Testis (tissue), 3 donors: Measurements from ENCODE around the gene CUX1. TPM values are rescaled to one million over a fixed set of nuclear protein-coding genes. Genes with fewer than 3 reads are reported as not detected.

ENCODE experiments used
- DNase-seq: peaks from one replicate; pipeline ENCODE4 v3.0.0-alpha.2; 2019
- H3K27ac ChIP-seq, 2 donors: fragments of 200-600 bp; sonication (generic); one replicate each; pipeline ENCODE4 v1.5.1; 2019
- H3K27me3 ChIP-seq: fragments of 200-600 bp; sonication (generic); one replicate; pipeline ENCODE4 v1.5.1; 2019
- H3K36me3 ChIP-seq: fragments of 200-600 bp; sonication (generic); one replicate; pipeline ENCODE4 v1.5.1; 2017; ENCODE audit warnings: low read depth; ENCODE audit errors: missing control alignments
- H3K4me1 ChIP-seq: fragments of 200-600 bp; sonication (generic); one replicate; pipeline ENCODE4 v1.5.1; 2019
- H3K4me3 ChIP-seq, 2 donors: fragments of 200-600 bp; sonication (generic); one replicate each; pipeline ENCODE4 v1.5.1; 2017 to 2019
- H3K9me3 ChIP-seq: fragments of 200-600 bp; sonication (generic); one replicate; pipeline ENCODE4 v1.5.1; 2017
- CTCF ChIP-seq, 3 experiments: fragments of 450-650 bp in 2 of 3; fragments of 200-600 bp in 1 of 3; sonication (generic) in 1 of 3; IDR thresholded peaks; one replicate each; pipeline ENCODE4 v1.5.1; 2016 to 2019; ENCODE audit warnings: antibody characterized with exemption in 3 of 3, mild to moderate bottlenecking in 2 of 3, moderate library complexity in 1 of 3
- POLR2A ChIP-seq: fragments of 450-650 bp; IDR thresholded peaks from one replicate; pipeline ENCODE4 v1.6.1; 2017; ENCODE audit warnings: antibody characterized with exemption, mild to moderate bottlenecking, moderate library complexity
- WGBS, 2 donors: methylation state at CpG; one replicate each; pipeline ENCODE4 v1.1.5; 2018; 5-methylcytosine and 5-hydroxymethylcytosine counted together
- intact Hi-C: fragments of 100-400 bp; cut with DNase I; formaldehyde crosslinking; loops from one replicate; pipeline ENCODE4 v1.15.1; 2023; ENCODE audit warnings: low total_unique reads
- polyA plus RNA-seq: library from polyadenylated mRNA; stranded (reverse); fragments of 350-450 nt; fragmentation: Illumina TruSeq; extraction: RNeasy Lipid Tissue Mini Kit (QIAGEN cat#74804); gene quantifications from one replicate; pipeline ENCODE4 v1.2.3, GENCODE V29; 2014; ENCODE audit warnings: low read depth, low replicate concordance; ENCODE audit not compliant: insufficient read depth
- total RNA-seq, 2 donors: library from RNA; depleted of rRNA; stranded (reverse); fragments of >200 nt; gene quantifications; one replicate each; pipeline ENCODE4 v1.2.3, GENCODE V29; 2016

The CUX1 gene
- total and polyA plus RNA-seq, 3 donors from 2014 or later, result 30.8 to 46.3 (median 43.1) TPM

GRCh38 chr7:101838837-101839483 is 21.5 kb downstream of the CUX1 start:
- no peak for TF ChIP-seq CTCF (IDR thresholded peaks at IDR 0.05)
- TF ChIP-seq POLR2A, result no peak
- WGBS, 2 donors, result 85 to 87% methylated on average over 17 of the region's 17 CpGs
- intact Hi-C loops, result no loop called here
- no peak overlapping the region for H3K4me3 ChIP-seq
- no peaks in the 10 kb centered on the region for H3K27me3 ChIP-seq
- no peaks in the 10 kb centered on the region for H3K36me3 ChIP-seq
- no peak for DNase-seq
- H3K9me3 ChIP-seq, result no peaks in the 10 kb centered on the region
- H3K4me1 ChIP-seq, result no peaks in the 10 kb centered on the region
- no peak overlapping the region for H3K27ac ChIP-seq

GRCh38 chr7:101841328-101841727 is 23.9 kb downstream of the CUX1 start:
- Histone ChIP-seq H3K4me1 (no peaks in the 10 kb centered on the region), H3K9me3 (no peaks in the 10 kb centered on the region), H3K4me3 (no peak overlapping the region), H3K36me3 (no peaks in the 10 kb centered on the region), H3K27me3 (no peaks in the 10 kb centered on the region), H3K27ac (no peak overlapping the region)
- intact Hi-C loops, result no loop called here
- TF ChIP-seq CTCF (IDR thresholded peaks at IDR 0.05), result no peak
- no peak for TF ChIP-seq POLR2A
- 70 to 83% methylated on average over 3 of the region's 3 CpGs for WGBS, 2 donors
- no peak for DNase-seq

- 60 to 61% methylated on average over 10 to 13 of the region's 13 CpGs for WGBS, 2 donors
- Histone ChIP-seq H3K4me3 (no peak overlapping the region), H3K36me3 (no peaks in the 10 kb centered on the region), H3K9me3 (no peaks in the 10 kb centered on the region), H3K4me1 (no peaks in the 10 kb centered on the region), H3K27ac (no peak overlapping the region), H3K27me3 (no peaks in the 10 kb centered on the region)
- DNase-seq, result peak; percentile 28
- TF ChIP-seq CTCF (IDR thresholded peaks at IDR 0.05) (no peak), POLR2A (no peak)
- intact Hi-C loops, result no loop called here
Measured at GRCh38 chr7:101843293-101844271, 26.2 kb downstream of the CUX1 start.

GRCh38 chr7:101845974-101846373 is 28.5 kb downstream of the CUX1 start:
- Histone ChIP-seq H3K4me3 (no peak overlapping the region), H3K9me3 (no peaks in the 10 kb centered on the region), H3K27me3 (no peaks in the 10 kb centered on the region), H3K27ac (no peak overlapping the region), H3K4me1 (no peaks in the 10 kb centered on the region), H3K36me3 (no peaks in the 10 kb centered on the region)
- no peak for DNase-seq
- 90 to 100% methylated on average over 2 of the region's 2 CpGs for WGBS, 2 donors
- intact Hi-C loops, result no loop called here
- TF ChIP-seq CTCF (IDR thresholded peaks at IDR 0.05) (no peak), POLR2A (no peak)
